Heart left ventricle (tissue), 13 donors: ENCODE results near the gene WDFY3.

Experiments
- CTCF ChIP-seq, 12 donors: fragments of 200-600 bp; sonication (generic) in 4 of 12; IDR thresholded peaks; one replicate each; pipeline versions ENCODE4 v1.5.0 to v1.8.0; 2018 to 2022; ENCODE audit warnings: antibody characterized with exemption in 12 of 12, mild to moderate bottlenecking in 5 of 12
- POLR2A ChIP-seq, 2 donors: fragments of 450-650 bp; IDR thresholded peaks; one replicate each; pipeline ENCODE4 v1.6.1; 2017; ENCODE audit warnings: antibody characterized with exemption in 2 of 2, mild to moderate bottlenecking in 2 of 2, moderate library complexity in 2 of 2
- donor health status: ischemic (EF 13 %, LVEDD 7.1; RV severe dilation, severe dysfunction).
- donor health status: DM: no; HTN: yes; CAD: no.
- donor health status: DM: no; HTN: no; CAD: no.
- donor health status: ischemic (EF 25% LVEDD 6.9; RV normal size, moderate dysfunction).
- donor health status: ischemic (EF 25% LVEDD 5.7; RV mildly dilated, moderate dysfunction).
- donor health status: ischemic (EF 35%, LVEDD 5.7; RV mildly dilated, moderate dysfunction).
- donor health status: nonischemic (EF 11% LVEDD 7.7; RV severe dilation, severe dysfunction).
- donor health status: DM: yes; HTN: yes; CAD: no.
- donor health status: PGD.
- donor health status: ischemic (EF 29% LVEDD 5.4; RV normal size, mild dysfunction).
- donor health status: nonischemic (EF 23%, LVEDD 6.1; RV moderate dilation, normal function).

- TF ChIP-seq CTCF (IDR thresholded peaks at IDR 0.05) (no peak), POLR2A (IDR thresholded peaks at IDR 0.05) (no peak)
Measured at GRCh38 chr4:84803720-84804119, 162.8 kb downstream of the WDFY3 start.
